Measurements from ENCODE around the gene RBBP8NL. TPM values are rescaled to one million over a fixed set of nuclear protein-coding genes. Genes with fewer than 3 reads are reported as not detected.

The RBBP8NL gene
- polyA plus RNA-seq, 1 donor (not counting 4 experiments of a cell fraction or from before 2014, with no cell fraction given): 0.13 TPM

- Histone ChIP-seq H3K9me1 (ENCODE audit: control insufficient read depth, extremely low read depth, insufficient read depth, low read length) (no peaks in the 10 kb centered on the region), H3K9ac (ENCODE audit: control insufficient read depth, extremely low read depth, insufficient read depth, low read length) (no peak overlapping the region), H3K27me3 (ENCODE audit: control insufficient read depth, extremely low read depth, insufficient read depth, low read length) (no peaks in the 10 kb centered on the region), H3K4me2 (ENCODE audit: control insufficient read depth, extremely low read depth, insufficient read depth, low read depth, low read length) (no peak overlapping the region), H3K4me3 (ENCODE audit: control insufficient read depth in 2 of 3, extremely low read depth in 1 of 3, insufficient read depth in 2 of 3, low read depth in 1 of 3, low read length in 3 of 3) (no peak overlapping the region), H3K79me2 (ENCODE audit: control insufficient read depth, insufficient read depth, low read length) (no peaks in the 10 kb centered on the region), H2AFZ (ENCODE audit: control insufficient read depth, low read length) (no peak overlapping the region), H3K4me1 (ENCODE audit: control insufficient read depth, extremely low read depth, insufficient read depth, low read length) (no peaks in the 10 kb centered on the region), H3K27ac (ENCODE audit: control insufficient read depth, insufficient read depth, low read length) (no peak overlapping the region), H3K36me3 (ENCODE audit: control insufficient read depth in 2 of 2, extremely low read depth in 1 of 2, insufficient read depth in 2 of 2, low read length in 2 of 2) (no peaks in the 10 kb centered on the region), H3K9me3 (ENCODE audit: control insufficient read depth, low read depth, low read length) (no peaks in the 10 kb centered on the region), H4K20me1 (ENCODE audit: control insufficient read depth, extremely low read depth, insufficient read depth, low read length) (no peaks in the 10 kb centered on the region)
- TF ChIP-seq EZH2 (IDR thresholded peaks at IDR 0.05; ENCODE audit: low read length) (no peak), CTCF (optimal IDR thresholded peaks at IDR 0.05 in 1 of 3, IDR thresholded peaks at IDR 0.05 in 1 of 3, conservative IDR thresholded peaks at IDR 0.05 in 1 of 3; ENCODE audit: extremely low read depth in 1 of 3, insufficient read depth in 2 of 3, low read length in 3 of 3) (no peak)
- DNase-seq (ENCODE audit: low read depth, low spot score) (no peak), FAIRE-seq (no peak)
- dilution Hi-C loops (cut with MboI; ENCODE audit: extremely low pct_ligation_motif_present, low sequenced_read_pairs): no loop called here
These were observed 14.2 kb downstream of the RBBP8NL start for GRCh38 chr20:62413025-62413570.

GRCh38 chr20:62412194-62413024, 14.9 kb downstream of the RBBP8NL start:
- no peak overlapping the region for H3K4me3 ChIP-seq (ENCODE audit: control insufficient read depth in 2 of 3, extremely low read depth in 1 of 3, insufficient read depth in 2 of 3, low read depth in 1 of 3, low read length in 3 of 3)
- dilution Hi-C loops (cut with MboI; ENCODE audit: extremely low pct_ligation_motif_present, low sequenced_read_pairs): no loop called here
- H3K36me3 ChIP-seq (ENCODE audit: control insufficient read depth in 2 of 2, extremely low read depth in 1 of 2, insufficient read depth in 2 of 2, low read length in 2 of 2): no peaks in the 10 kb centered on the region
- FAIRE-seq: no peak
- H2AFZ ChIP-seq (ENCODE audit: control insufficient read depth, low read length): no peak overlapping the region
- no peak overlapping the region for H3K27ac ChIP-seq (ENCODE audit: control insufficient read depth, insufficient read depth, low read length)
- H3K9ac ChIP-seq (ENCODE audit: control insufficient read depth, extremely low read depth, insufficient read depth, low read length): no peak overlapping the region
- no peaks in the 10 kb centered on the region for H4K20me1 ChIP-seq (ENCODE audit: control insufficient read depth, extremely low read depth, insufficient read depth, low read length)
- peaks cover 5% of the 10 kb centered on the region for H3K4me1 ChIP-seq (ENCODE audit: control insufficient read depth, extremely low read depth, insufficient read depth, low read length)
- no peaks in the 10 kb centered on the region for H3K9me1 ChIP-seq (ENCODE audit: control insufficient read depth, extremely low read depth, insufficient read depth, low read length)
- no peaks in the 10 kb centered on the region for H3K79me2 ChIP-seq (ENCODE audit: control insufficient read depth, insufficient read depth, low read length)
- H3K27me3 ChIP-seq (ENCODE audit: control insufficient read depth, extremely low read depth, insufficient read depth, low read length): no peaks in the 10 kb centered on the region
- TF ChIP-seq EZH2 (IDR thresholded peaks at IDR 0.05; ENCODE audit: low read length) (no peak), CTCF (optimal IDR thresholded peaks at IDR 0.05 in 1 of 3, IDR thresholded peaks at IDR 0.05 in 1 of 3, conservative IDR thresholded peaks at IDR 0.05 in 1 of 3; ENCODE audit: extremely low read depth in 1 of 3, insufficient read depth in 2 of 3, low read length in 3 of 3) (no peak)
- no peaks in the 10 kb centered on the region for H3K9me3 ChIP-seq (ENCODE audit: control insufficient read depth, low read depth, low read length)
- H3K4me2 ChIP-seq (ENCODE audit: control insufficient read depth, extremely low read depth, insufficient read depth, low read depth, low read length): no peak overlapping the region
- DNase-seq (ENCODE audit: low read depth, low spot score): no peak
